ENCODE measurements around the gene DNAH5. TPM values are rescaled to one million over a fixed set of nuclear protein-coding genes. Genes with fewer than 3 reads are reported as not detected.

The DNAH5 gene
- total RNA-seq, 1 donor from 2014 or later = not detected

- H3K27ac Mint-ChIP-seq = no peak overlapping the region
- ChIA-PET POLR2A (no interaction called here), CTCF (no interaction called here)
- no peak overlapping the region for H3K4me3 Mint-ChIP-seq
- DNase-seq (no peak), ATAC-seq (ENCODE audit: low read depth) (no peak)
- no peak for TF ChIP-seq CTCF (IDR thresholded peaks at IDR 0.05)
- intact Hi-C loops (cut with micrococcal nuclease) = no loop called here
- H3K36me3 Mint-ChIP-seq (ENCODE audit: low read depth) = no peaks in the 10 kb centered on the region
- H3K4me1 Mint-ChIP-seq = no peaks in the 10 kb centered on the region
- H3K9me3 Mint-ChIP-seq = no peaks in the 10 kb centered on the region
- no peaks in the 10 kb centered on the region for H3K27me3 Mint-ChIP-seq
These were observed 300.8 kb downstream of the DNAH5 start for GRCh38 chr5:13643734-13644133.

- Mint-ChIP-seq H3K4me3 (no peak overlapping the region), H3K9me3 (no peaks in the 10 kb centered on the region), H3K27ac (no peak overlapping the region), H3K4me1 (no peaks in the 10 kb centered on the region), H3K27me3 (no peaks in the 10 kb centered on the region), H3K36me3 (ENCODE audit: low read depth) (no peaks in the 10 kb centered on the region)
- no peak for TF ChIP-seq CTCF (IDR thresholded peaks at IDR 0.05)
- no peak for ATAC-seq (ENCODE audit: low read depth)
- CTCF ChIA-PET = no interaction called here
- intact Hi-C loops (cut with micrococcal nuclease) = no loop called here
- POLR2A ChIA-PET = no interaction called here
- DNase-seq = no peak
These were observed 301.3 kb downstream of the DNAH5 start for GRCh38 chr5:13643196-13643595.

Other genes with a start within 250 kb of the DNAH5 start
- 191 and 223 TPM in 2 replicates for gene TRIO, start 198.7 kb upstream of the DNAH5 start, total RNA-seq

Data from activated B cell treated with CpG ODN at 0.5 μM for 24 hours (primary cell).